ENCODE measurements around the gene CADM4.

DNA sequence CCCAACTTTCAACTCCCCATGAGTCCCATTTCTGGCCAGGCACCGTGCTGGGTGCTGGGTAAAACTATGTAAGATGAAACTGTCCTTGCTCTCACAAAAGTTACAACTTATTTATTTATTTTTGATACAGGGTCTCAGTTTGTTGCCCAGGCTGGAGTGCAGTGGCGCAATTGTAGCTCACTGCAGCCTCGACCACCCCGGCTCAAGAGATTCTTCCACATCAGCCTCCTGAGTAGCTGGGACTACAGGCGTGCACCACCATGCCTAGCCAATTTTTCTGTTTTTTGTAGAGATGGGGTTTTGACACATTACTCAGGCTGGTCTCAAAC, 12.9 kb upstream of the CADM4 start:
- TF ChIP-seq, protein P1, sequence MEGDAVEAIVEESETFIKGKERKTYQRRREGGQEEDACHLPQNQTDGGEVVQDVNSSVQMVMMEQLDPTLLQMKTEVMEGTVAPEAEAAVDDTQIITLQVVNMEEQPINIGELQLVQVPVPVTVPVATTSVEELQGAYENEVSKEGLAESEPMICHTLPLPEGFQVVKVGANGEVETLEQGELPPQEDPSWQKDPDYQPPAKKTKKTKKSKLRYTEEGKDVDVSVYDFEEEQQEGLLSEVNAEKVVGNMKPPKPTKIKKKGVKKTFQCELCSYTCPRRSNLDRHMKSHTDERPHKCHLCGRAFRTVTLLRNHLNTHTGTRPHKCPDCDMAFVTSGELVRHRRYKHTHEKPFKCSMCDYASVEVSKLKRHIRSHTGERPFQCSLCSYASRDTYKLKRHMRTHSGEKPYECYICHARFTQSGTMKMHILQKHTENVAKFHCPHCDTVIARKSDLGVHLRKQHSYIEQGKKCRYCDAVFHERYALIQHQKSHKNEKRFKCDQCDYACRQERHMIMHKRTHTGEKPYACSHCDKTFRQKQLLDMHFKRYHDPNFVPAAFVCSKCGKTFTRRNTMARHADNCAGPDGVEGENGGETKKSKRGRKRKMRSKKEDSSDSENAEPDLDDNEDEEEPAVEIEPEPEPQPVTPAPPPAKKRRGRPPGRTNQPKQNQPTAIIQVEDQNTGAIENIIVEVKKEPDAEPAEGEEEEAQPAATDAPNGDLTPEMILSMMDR (optimal IDR thresholded peaks at IDR 0.05 in 1 of 3, IDR thresholded peaks at IDR 0.05 in 1 of 3, conservative IDR thresholded peaks at IDR 0.05 in 1 of 3; ENCODE audit: extremely low read depth in 1 of 3, insufficient read depth in 2 of 3, low read length in 3 of 3): no peak
- no peak for TF ChIP-seq EZH2 (IDR thresholded peaks at IDR 0.05; ENCODE audit: low read length)

Data from keratinocyte (primary cell).